ENCODE data around the gene SIPA1L3.

SIPA1L3 gene

DNA sequence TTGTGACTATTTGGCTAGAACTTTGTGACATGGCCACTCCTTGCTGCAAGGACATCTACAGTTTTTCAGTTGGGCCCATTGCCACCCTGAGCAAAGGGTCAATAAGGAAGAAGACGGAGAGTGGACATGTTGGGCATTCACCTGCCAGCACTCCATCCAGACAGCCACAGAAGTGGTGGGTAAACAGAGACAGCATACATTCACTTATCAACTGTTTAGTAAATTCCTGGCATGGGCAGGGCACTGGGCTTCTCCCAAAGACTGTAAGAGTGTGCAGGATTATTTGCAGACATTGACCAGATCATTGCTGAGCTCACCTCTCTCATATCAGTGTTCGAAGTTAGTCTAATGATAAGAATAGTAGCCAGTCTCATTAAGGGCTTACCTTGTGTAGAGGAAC, 29.2 kb downstream of the SIPA1L3 start:
- TF ChIP-seq, protein P1, sequence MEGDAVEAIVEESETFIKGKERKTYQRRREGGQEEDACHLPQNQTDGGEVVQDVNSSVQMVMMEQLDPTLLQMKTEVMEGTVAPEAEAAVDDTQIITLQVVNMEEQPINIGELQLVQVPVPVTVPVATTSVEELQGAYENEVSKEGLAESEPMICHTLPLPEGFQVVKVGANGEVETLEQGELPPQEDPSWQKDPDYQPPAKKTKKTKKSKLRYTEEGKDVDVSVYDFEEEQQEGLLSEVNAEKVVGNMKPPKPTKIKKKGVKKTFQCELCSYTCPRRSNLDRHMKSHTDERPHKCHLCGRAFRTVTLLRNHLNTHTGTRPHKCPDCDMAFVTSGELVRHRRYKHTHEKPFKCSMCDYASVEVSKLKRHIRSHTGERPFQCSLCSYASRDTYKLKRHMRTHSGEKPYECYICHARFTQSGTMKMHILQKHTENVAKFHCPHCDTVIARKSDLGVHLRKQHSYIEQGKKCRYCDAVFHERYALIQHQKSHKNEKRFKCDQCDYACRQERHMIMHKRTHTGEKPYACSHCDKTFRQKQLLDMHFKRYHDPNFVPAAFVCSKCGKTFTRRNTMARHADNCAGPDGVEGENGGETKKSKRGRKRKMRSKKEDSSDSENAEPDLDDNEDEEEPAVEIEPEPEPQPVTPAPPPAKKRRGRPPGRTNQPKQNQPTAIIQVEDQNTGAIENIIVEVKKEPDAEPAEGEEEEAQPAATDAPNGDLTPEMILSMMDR (IDR thresholded peaks at IDR 0.05; ENCODE audit: low read depth, low read length): no peak
- DNase-seq (ENCODE audit: low read depth in 2 of 2): no peak
- H3K4me3 ChIP-seq (replicated peaks in 1 of 2; ENCODE audit: low read depth in 2 of 2, low read length in 2 of 2): no peak overlapping the region

DNA sequence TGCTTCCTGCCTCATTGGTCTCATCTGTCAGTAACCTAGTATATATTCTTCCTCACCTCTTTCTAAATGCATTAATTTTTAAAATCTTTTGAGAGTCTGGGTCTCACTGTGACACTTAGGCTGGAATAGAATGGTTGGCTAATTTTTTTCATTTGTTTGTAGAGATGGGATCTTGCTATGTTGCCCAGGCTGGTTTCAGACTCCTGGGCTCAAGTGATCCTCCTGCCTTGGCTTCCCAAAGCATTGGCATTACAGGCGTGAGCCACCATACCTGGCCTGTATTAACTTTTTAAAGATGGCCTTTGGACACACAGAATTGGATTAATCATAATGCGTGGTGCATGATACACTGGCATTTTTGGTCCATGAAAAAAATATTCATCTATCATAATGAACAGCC, 29.9 kb downstream of the SIPA1L3 start:
- no peak overlapping the region for H3K4me3 ChIP-seq (replicated peaks in 1 of 2; ENCODE audit: low read depth in 2 of 2, low read length in 2 of 2)
- TF ChIP-seq, protein P1 (IDR thresholded peaks at IDR 0.05; ENCODE audit: low read depth, low read length): no peak
- DNase-seq (ENCODE audit: low read depth in 2 of 2): no peak

DNA sequence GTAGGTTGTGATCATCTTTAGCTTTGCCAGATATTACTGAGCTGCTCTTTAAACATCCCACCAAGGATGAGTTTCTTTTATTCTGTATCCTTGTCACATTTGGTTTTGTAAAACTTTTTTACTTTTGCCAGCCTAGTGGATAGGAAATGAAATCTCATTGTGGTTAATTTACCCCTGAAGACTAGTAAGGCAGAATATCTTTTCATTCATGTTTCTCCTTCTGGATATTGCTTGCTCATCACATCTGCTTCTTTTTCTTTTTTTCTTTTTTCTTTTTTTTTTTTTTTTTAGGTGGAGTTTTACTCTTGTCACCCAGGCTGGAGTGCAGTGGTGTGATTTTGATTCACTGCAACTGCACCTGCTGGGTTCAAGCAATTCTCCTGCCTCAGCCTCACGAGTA, 31.3 kb downstream of the SIPA1L3 start:
- no peak for DNase-seq (ENCODE audit: low read depth in 2 of 2)
- H3K4me3 ChIP-seq (replicated peaks in 1 of 2; ENCODE audit: low read depth in 2 of 2, low read length in 2 of 2): no peak overlapping the region
- TF ChIP-seq, protein P1 (IDR thresholded peaks at IDR 0.05; ENCODE audit: low read depth, low read length): no peak

GRCh38 chr19:37941782-37942515, 34.9 kb downstream of the SIPA1L3 start:
- DNase-seq (ENCODE audit: low read depth in 2 of 2): no peak
- H3K4me3 ChIP-seq (replicated peaks in 1 of 2; ENCODE audit: low read depth in 2 of 2, low read length in 2 of 2): no peak overlapping the region
- TF ChIP-seq, protein P1 (IDR thresholded peaks at IDR 0.05; ENCODE audit: low read depth, low read length): no peak

DNA sequence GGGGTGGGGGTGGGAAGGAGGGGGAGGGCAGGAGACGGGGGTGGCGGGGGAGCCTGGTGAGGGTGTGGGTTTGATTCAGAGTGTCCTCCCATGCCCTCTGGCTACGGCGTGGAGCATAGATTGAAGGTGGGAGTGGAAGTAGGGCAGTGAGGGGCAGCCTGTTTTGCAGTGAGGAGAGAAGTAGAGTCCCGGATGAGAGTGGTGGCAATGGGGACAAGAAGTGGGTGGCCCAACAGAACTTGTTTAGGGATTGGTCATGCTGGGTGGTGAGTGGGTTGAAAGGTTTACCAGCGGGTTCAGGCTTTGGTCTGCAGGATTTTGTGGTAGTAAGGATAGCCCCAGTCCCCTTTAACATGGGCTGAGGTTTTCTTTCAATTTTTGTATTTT, 35.5 kb downstream of the SIPA1L3 start:
- DNase-seq (ENCODE audit: low read depth in 2 of 2): no peak
- no peak overlapping the region for H3K4me3 ChIP-seq (replicated peaks in 1 of 2; ENCODE audit: low read depth in 2 of 2, low read length in 2 of 2)
- TF ChIP-seq, protein P1 (IDR thresholded peaks at IDR 0.05; ENCODE audit: low read depth, low read length): no peak

- TF ChIP-seq, protein P1 (IDR thresholded peaks at IDR 0.05; ENCODE audit: low read depth, low read length): no peak
- no peak for DNase-seq (ENCODE audit: low read depth in 2 of 2)
- no peak overlapping the region for H3K4me3 ChIP-seq (replicated peaks in 1 of 2; ENCODE audit: low read depth in 2 of 2, low read length in 2 of 2)
These were observed 36.5 kb downstream of the SIPA1L3 start for GRCh38 chr19:37943480-37943879.

- DNase-seq (ENCODE audit: low read depth in 2 of 2): no peak
- no peak overlapping the region for H3K4me3 ChIP-seq (replicated peaks in 1 of 2; ENCODE audit: low read depth in 2 of 2, low read length in 2 of 2)
- TF ChIP-seq, protein P1 (IDR thresholded peaks at IDR 0.05; ENCODE audit: low read depth, low read length): no peak
These were observed 39.1 kb downstream of the SIPA1L3 start for GRCh38 chr19:37946132-37946531.

All from cardiac fibroblast (primary cell).